DND-41 (cell line): ENCODE measurements around the gene DPPA5.

Source experiments
- ATAC-seq: fragments of 200-7000 bp; cut with Tn5 transposase; 3 replicates; pipeline ENCODE4 v1.9.1; 2021; ENCODE audit warnings: low read depth; ENCODE audit not compliant: insufficient read depth
- DNase-seq: peaks from one replicate; pipeline ENCODE4 v3.0.0-alpha.2; 2020
- H2AFZ ChIP-seq: 2 replicates; pipeline ENCODE4 v1.6.0; 2012; ENCODE audit warnings: low read depth, low read length
- H3K27ac ChIP-seq: 2 replicates; pipeline ENCODE4 v1.5.1; 2012; ENCODE audit warnings: low read length, inconsistent platforms
- H3K27me3 ChIP-seq: fragments of 200-600 bp; sonication (generic); 2 replicates; pipeline ENCODE4 v1.6.0; 2012; ENCODE audit warnings: low read length, mild to moderate bottlenecking, inconsistent platforms; ENCODE audit not compliant: insufficient read depth, poor library complexity
- H3K36me3 ChIP-seq: 2 replicates; pipeline ENCODE4 v1.5.1; 2012; ENCODE audit warnings: low read length, inconsistent platforms; ENCODE audit not compliant: insufficient read depth
- H3K4me1 ChIP-seq: 2 replicates; pipeline ENCODE4 v1.5.1; 2012; ENCODE audit warnings: mild to moderate bottlenecking, low read length; ENCODE audit not compliant: insufficient read depth
- H3K4me2 ChIP-seq: 2 replicates; pipeline ENCODE4 v1.6.0; 2012; ENCODE audit warnings: mild to moderate bottlenecking, moderate library complexity, low read length, inconsistent platforms; ENCODE audit not compliant: insufficient read depth
- H3K4me3 ChIP-seq, 2 experiments: fragments of 200-600 bp in 1 of 2; shearing (Covaris generic) in 1 of 2; 2 replicates each; pipeline ENCODE4 v1.5.1; 2012 to 2016; ENCODE audit warnings: inconsistent platforms in 2 of 2, low read length in 2 of 2, mild to moderate bottlenecking in 2 of 2, low read depth in 1 of 2, moderate library complexity in 1 of 2
- H3K79me2 ChIP-seq: 2 replicates; pipeline ENCODE4 v1.6.0; 2012; ENCODE audit warnings: low read length, inconsistent platforms; ENCODE audit not compliant: insufficient read depth
- H3K9ac ChIP-seq: 2 replicates; pipeline ENCODE4 v1.6.0; 2012; ENCODE audit warnings: low read depth, mild to moderate bottlenecking, inconsistent platforms, low read length, moderate library complexity
- H3K9me3 ChIP-seq: 2 replicates; pipeline ENCODE4 v1.5.1; 2012; ENCODE audit warnings: low read length, moderate library complexity, mild to moderate bottlenecking, inconsistent platforms; ENCODE audit not compliant: insufficient read depth, severe bottlenecking
- H4K20me1 ChIP-seq: 2 replicates; pipeline ENCODE4 v1.6.0; 2012; ENCODE audit warnings: low read length; ENCODE audit not compliant: insufficient read depth
- EZH2 ChIP-seq: IDR thresholded peaks from 3 replicates; pipeline ENCODE4 v1.6.1; 2012; ENCODE audit warnings: borderline replicate concordance, low read depth, mild to moderate bottlenecking, moderate library complexity, low read length, inconsistent platforms; ENCODE audit not compliant: severe bottlenecking
- TF ChIP-seq, protein P1 (sequence below): IDR thresholded peaks from 2 replicates; pipeline ENCODE4 v1.5.1; 2012; ENCODE audit warnings: borderline replicate concordance, low read length, moderate library complexity, mild to moderate bottlenecking; ENCODE audit not compliant: poor library complexity, severe bottlenecking; ENCODE audit errors: extremely low read depth

Gene DPPA5

DNA sequence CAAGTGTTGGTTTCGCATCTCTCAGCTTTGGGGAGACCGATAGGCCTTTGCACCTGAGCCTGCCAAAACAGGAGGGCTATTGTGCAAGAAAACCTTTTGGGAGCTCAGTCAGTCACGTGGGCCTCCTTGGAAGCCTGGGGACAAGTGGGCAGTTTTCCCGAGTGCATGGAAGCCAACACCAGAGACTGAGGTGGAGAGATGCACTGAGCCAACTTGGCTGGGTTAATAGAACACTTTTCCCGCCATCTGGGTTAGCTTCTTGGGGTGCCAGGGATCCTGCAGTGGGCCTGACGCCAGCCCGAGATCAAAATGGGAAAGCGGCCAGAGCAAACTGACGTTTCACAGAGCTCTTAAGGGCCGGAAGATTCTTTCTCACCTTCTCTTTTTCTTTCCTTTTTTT, 18.4 kb upstream of the DPPA5 start:
- H3K36me3 ChIP-seq, result no peaks in the 10 kb centered on the region

DNA sequence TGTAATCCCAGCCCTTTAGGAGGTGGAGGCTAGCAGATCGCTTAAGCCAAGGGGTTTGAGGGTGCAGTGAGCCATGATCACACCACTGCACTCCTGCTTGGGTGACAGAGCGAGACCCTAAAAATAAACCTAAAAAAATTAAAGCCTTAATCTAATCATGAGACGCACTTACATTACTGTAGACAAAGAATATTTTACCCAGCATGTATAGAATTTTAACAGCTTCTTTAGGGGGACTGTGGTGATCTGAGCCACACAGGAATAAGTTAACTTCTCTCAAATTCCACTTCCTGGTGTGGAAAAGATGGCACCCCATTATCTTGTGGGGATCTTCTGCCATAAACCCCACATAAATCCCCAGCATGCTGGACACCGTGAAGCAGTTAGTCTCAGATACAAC, 17.9 kb upstream of the DPPA5 start:
- no peaks in the 10 kb centered on the region for H4K20me1 ChIP-seq
- peaks cover 8% of the 10 kb centered on the region for H3K9me3 ChIP-seq
- H2AFZ ChIP-seq, result no peak overlapping the region
- no peaks in the 10 kb centered on the region for H3K36me3 ChIP-seq
- no peak overlapping the region for H3K27ac ChIP-seq
- H3K9ac ChIP-seq, result no peak overlapping the region
- no peaks in the 10 kb centered on the region for H3K27me3 ChIP-seq
- H3K4me2 ChIP-seq, result no peak overlapping the region
- H3K79me2 ChIP-seq, result no peaks in the 10 kb centered on the region
- ATAC-seq, result no peak
- H3K4me1 ChIP-seq, result no peaks in the 10 kb centered on the region
- TF ChIP-seq EZH2, result no peak
- TF ChIP-seq, protein P1, sequence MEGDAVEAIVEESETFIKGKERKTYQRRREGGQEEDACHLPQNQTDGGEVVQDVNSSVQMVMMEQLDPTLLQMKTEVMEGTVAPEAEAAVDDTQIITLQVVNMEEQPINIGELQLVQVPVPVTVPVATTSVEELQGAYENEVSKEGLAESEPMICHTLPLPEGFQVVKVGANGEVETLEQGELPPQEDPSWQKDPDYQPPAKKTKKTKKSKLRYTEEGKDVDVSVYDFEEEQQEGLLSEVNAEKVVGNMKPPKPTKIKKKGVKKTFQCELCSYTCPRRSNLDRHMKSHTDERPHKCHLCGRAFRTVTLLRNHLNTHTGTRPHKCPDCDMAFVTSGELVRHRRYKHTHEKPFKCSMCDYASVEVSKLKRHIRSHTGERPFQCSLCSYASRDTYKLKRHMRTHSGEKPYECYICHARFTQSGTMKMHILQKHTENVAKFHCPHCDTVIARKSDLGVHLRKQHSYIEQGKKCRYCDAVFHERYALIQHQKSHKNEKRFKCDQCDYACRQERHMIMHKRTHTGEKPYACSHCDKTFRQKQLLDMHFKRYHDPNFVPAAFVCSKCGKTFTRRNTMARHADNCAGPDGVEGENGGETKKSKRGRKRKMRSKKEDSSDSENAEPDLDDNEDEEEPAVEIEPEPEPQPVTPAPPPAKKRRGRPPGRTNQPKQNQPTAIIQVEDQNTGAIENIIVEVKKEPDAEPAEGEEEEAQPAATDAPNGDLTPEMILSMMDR, result no peak
- H3K4me3 ChIP-seq, result no peak overlapping the region
- no peak for DNase-seq

More for the DNA sequence above, 18.4 kb upstream of the DPPA5 start:
- H3K9ac ChIP-seq, result no peak overlapping the region
- no peaks in the 10 kb centered on the region for H3K79me2 ChIP-seq
- no peak overlapping the region for H3K4me3 ChIP-seq
- H3K9me3 ChIP-seq, result peaks cover 8% of the 10 kb centered on the region
- no peaks in the 10 kb centered on the region for H3K4me1 ChIP-seq
- no peak for DNase-seq
- TF ChIP-seq, protein P1, result no peak
- no peak for TF ChIP-seq EZH2
- no peak overlapping the region for H3K27ac ChIP-seq
- H4K20me1 ChIP-seq, result no peaks in the 10 kb centered on the region
- ATAC-seq, result no peak
- H2AFZ ChIP-seq, result no peak overlapping the region
- no peaks in the 10 kb centered on the region for H3K27me3 ChIP-seq
- no peak overlapping the region for H3K4me2 ChIP-seq

DNA sequence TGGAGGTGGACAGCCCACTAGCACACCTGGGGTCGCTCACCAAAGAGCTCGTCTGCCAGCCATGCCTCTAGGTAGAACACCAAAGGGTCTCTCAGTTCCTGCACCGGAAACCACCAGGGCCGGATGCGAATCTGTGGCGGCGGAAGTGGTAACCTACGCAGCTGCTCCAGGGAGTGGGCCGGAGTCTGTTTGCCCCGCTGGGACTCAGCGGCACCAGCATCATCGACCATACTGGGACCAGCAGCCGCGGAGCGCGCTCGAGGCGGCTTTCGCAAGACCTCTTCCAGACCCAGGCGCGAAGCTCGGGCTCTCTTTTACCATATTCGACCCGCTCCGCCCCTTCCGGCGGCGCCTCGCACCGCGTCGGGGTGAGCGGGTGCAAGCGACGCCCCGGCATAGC, 15.5 kb upstream of the DPPA5 start, which contains the start of gene OOEP:
Gene OOEP (minus strand): TSS at position 335 of the 400 bp plus-strand sequence. CDS start 105 bp downstream, at position 230.
- DNase-seq (no peak), ATAC-seq (no peak)
- Histone ChIP-seq H3K4me3 (no peak within 1 kb of the TSS), H3K9me3 (peaks cover 8% of the 10 kb centered on the region), H3K79me2 (no peaks in the 10 kb centered on the region), H3K27ac (no peak within 1 kb of the TSS), H2AFZ (no peak within 1 kb of the TSS), H3K4me1 (no peaks in the 10 kb centered on the region), H3K4me2 (no peak within 1 kb of the TSS), H4K20me1 (no peaks in the 10 kb centered on the region), H3K36me3 (no peaks in the 10 kb centered on the region), H3K9ac (no peak within 1 kb of the TSS), H3K27me3 (no peaks in the 10 kb centered on the region)
- TF ChIP-seq EZH2, result no peak
- TF ChIP-seq, protein P1, result no peak

DNA sequence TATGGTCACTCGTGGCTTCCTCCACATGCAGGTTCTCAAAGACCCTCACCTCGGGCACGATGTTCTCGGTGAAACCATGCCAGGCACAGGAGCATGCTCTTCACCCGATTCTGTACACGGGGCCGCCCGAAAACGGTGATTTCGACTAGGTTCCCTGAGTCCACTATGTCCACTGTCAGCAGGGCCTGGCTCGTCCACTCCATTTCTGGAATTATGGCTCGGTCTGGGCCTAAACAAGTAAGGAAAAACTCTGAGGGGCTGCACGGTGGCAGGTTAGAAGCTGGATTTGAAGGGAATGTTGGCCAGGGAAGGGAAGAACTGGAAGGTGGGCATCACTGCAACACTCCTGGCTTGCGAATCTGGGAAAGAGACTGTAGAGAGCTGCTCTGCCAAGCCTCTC, 15.1 kb upstream of the DPPA5 start:
- H3K79me2 ChIP-seq, result no peaks in the 10 kb centered on the region
- no peak overlapping the region for H3K4me2 ChIP-seq
- H2AFZ ChIP-seq, result no peak overlapping the region
- no peak overlapping the region for H3K9ac ChIP-seq
- no peak for TF ChIP-seq EZH2
- TF ChIP-seq, protein P1, result no peak
- no peaks in the 10 kb centered on the region for H3K4me1 ChIP-seq
- ATAC-seq, result no peak
- no peak overlapping the region for H3K27ac ChIP-seq
- H4K20me1 ChIP-seq, result no peaks in the 10 kb centered on the region
- H3K27me3 ChIP-seq, result no peaks in the 10 kb centered on the region
- no peak for DNase-seq
- H3K9me3 ChIP-seq, result peaks cover 8% of the 10 kb centered on the region
- H3K4me3 ChIP-seq, result no peak overlapping the region
- H3K36me3 ChIP-seq, result no peaks in the 10 kb centered on the region
